Mesenchymal stem cell (in vitro differentiated cells and primary cell): ENCODE results near the gene POLA1.

Experiments used
- DNase-seq: peaks from one replicate; pipeline ENCODE4 v3.0.0-alpha.2; 2013
- H2AFZ ChIP-seq: one replicate; pipeline ENCODE4 v1.6.1; 2013; ENCODE audit warnings: low read depth, mild to moderate bottlenecking, control low read depth, inconsistent platforms, low read length, moderate library complexity
- H2AK5ac ChIP-seq: 2 replicates; pipeline ENCODE4 v1.6.1; 2013; ENCODE audit warnings: low read length, moderate library complexity, mild to moderate bottlenecking, inconsistent platforms; ENCODE audit not compliant: severe bottlenecking
- H2BK120ac ChIP-seq: one replicate; pipeline ENCODE4 v1.6.1; 2013; ENCODE audit warnings: low read depth, mild to moderate bottlenecking, inconsistent platforms, low read length, moderate library complexity
- H2BK12ac ChIP-seq, 2 experiments: one replicate each; pipeline ENCODE4 v1.6.1; 2013; ENCODE audit warnings: inconsistent platforms in 2 of 2, low read length in 2 of 2, mild to moderate bottlenecking in 2 of 2, moderate library complexity in 2 of 2, control low read depth in 1 of 2
- H2BK15ac ChIP-seq: one replicate; pipeline ENCODE4 v1.6.1; 2013; ENCODE audit warnings: mild to moderate bottlenecking, low read depth, inconsistent platforms; ENCODE audit not compliant: poor library complexity, severe bottlenecking
- H2BK5ac ChIP-seq: 2 replicates; pipeline ENCODE4 v1.6.1; 2013; ENCODE audit warnings: low read depth, mild to moderate bottlenecking, low read length, control low read depth, inconsistent platforms; ENCODE audit not compliant: poor library complexity, severe bottlenecking
- H3K14ac ChIP-seq, 2 experiments: one replicate each; pipeline ENCODE4 v1.6.1; 2013; ENCODE audit warnings: inconsistent platforms in 2 of 2, low read length in 2 of 2, control low read depth in 1 of 2, mild to moderate bottlenecking in 1 of 2, moderate library complexity in 1 of 2
- H3K18ac ChIP-seq, 2 experiments: one replicate each; pipeline ENCODE4 v1.6.1; 2013; ENCODE audit warnings: inconsistent platforms in 2 of 2, low read length in 2 of 2, control low read depth in 1 of 2, low read depth in 1 of 2, mild to moderate bottlenecking in 1 of 2
- H3K23ac ChIP-seq, 2 experiments: one replicate each; pipeline ENCODE4 v1.6.1; 2013; ENCODE audit warnings: inconsistent platforms in 2 of 2, low read length in 2 of 2, mild to moderate bottlenecking in 2 of 2, moderate library complexity in 2 of 2, control low read depth in 1 of 2
- H3K27ac ChIP-seq: 2 replicates; pipeline ENCODE4 v1.5.1; 2013; ENCODE audit warnings: mild to moderate bottlenecking, moderate library complexity, low read length, control low read depth, inconsistent platforms; ENCODE audit not compliant: poor library complexity, severe bottlenecking
- H3K27me3 ChIP-seq, 2 experiments: 2 replicates each; pipeline versions ENCODE4 v1.6.1 to v1.7.0; 2013; ENCODE audit warnings: low read length in 2 of 2, mild to moderate bottlenecking in 2 of 2, moderate library complexity in 2 of 2, control low read depth in 1 of 2, inconsistent platforms in 1 of 2; ENCODE audit not compliant: control insufficient read depth in 1 of 2, insufficient read depth in 1 of 2
- H3K36me3 ChIP-seq, 2 experiments: 2 replicates each; pipeline versions ENCODE4 v1.6.1 to v1.7.0; 2013; ENCODE audit warnings: low read length in 2 of 2, control low read depth in 1 of 2, inconsistent platforms in 1 of 2, low read depth in 1 of 2, mild to moderate bottlenecking in 1 of 2; ENCODE audit not compliant: insufficient read depth in 2 of 2, control insufficient read depth in 1 of 2
- H3K4ac ChIP-seq, 2 experiments: one replicate each; pipeline ENCODE4 v1.6.1; 2013; ENCODE audit warnings: inconsistent platforms in 2 of 2, low read length in 2 of 2, mild to moderate bottlenecking in 2 of 2, moderate library complexity in 2 of 2, control low read depth in 1 of 2, low read depth in 1 of 2
- H3K4me1 ChIP-seq: 2 replicates; pipeline ENCODE4 v1.6.1; 2013; ENCODE audit warnings: low read depth, low read length, control low read depth; ENCODE audit not compliant: control insufficient read depth, insufficient read depth
- H3K4me2 ChIP-seq: 2 replicates; pipeline ENCODE4 v1.6.1; 2013; ENCODE audit warnings: low read length, mild to moderate bottlenecking, inconsistent platforms; ENCODE audit not compliant: poor library complexity, severe bottlenecking
- H3K4me3 ChIP-seq, 2 experiments: 2 replicates each; pipeline versions ENCODE4 v1.5.1 to v1.7.0; 2013; ENCODE audit warnings: low read length in 2 of 2, mild to moderate bottlenecking in 2 of 2, control low read depth in 1 of 2, low read depth in 1 of 2; ENCODE audit not compliant: insufficient read depth in 1 of 2
- H3K79me1 ChIP-seq: replicated peaks from 2 replicates; pipeline ENCODE4 v1.6.1; 2013; ENCODE audit warnings: mild to moderate bottlenecking, control low read depth, low read length, inconsistent platforms; ENCODE audit not compliant: poor library complexity, severe bottlenecking
- H3K9ac ChIP-seq: 2 replicates; pipeline ENCODE4 v1.7.0; 2013; ENCODE audit warnings: mild to moderate bottlenecking, low read length, moderate library complexity
- H3K9me3 ChIP-seq: 2 replicates; pipeline ENCODE4 v1.7.0; 2013; ENCODE audit warnings: mild to moderate bottlenecking, low read length; ENCODE audit not compliant: control insufficient read depth
- H4K8ac ChIP-seq: one replicate; pipeline ENCODE4 v1.6.1; 2013; ENCODE audit warnings: inconsistent platforms, mild to moderate bottlenecking, low read length, moderate library complexity
- H4K91ac ChIP-seq: one replicate; pipeline ENCODE4 v1.6.1; 2013; ENCODE audit warnings: mild to moderate bottlenecking, low read length, inconsistent platforms
- WGBS: methylation state at CpG from one replicate; pipeline ENCODE4 v1.1.7; 2013; ENCODE audit warnings: mixed read lengths; 5-methylcytosine and 5-hydroxymethylcytosine counted together

The POLA1 gene

GRCh38 chrX:24732766-24733500 lies 39.2 kb downstream of the POLA1 start:
- H3K9me3 ChIP-seq, result no peaks in the 10 kb centered on the region
- H4K8ac ChIP-seq, result no peak overlapping the region
- no peak overlapping the region for H2BK5ac ChIP-seq
- H3K14ac ChIP-seq, result no peak overlapping the region
- H2BK12ac ChIP-seq, result no peak overlapping the region
- H3K4me2 ChIP-seq, result no peak overlapping the region
- H4K91ac ChIP-seq, result no peak overlapping the region
- H2AFZ ChIP-seq, result no peak overlapping the region
- DNase-seq, result no peak
- no peak overlapping the region for H3K4ac ChIP-seq
- H3K27me3 ChIP-seq, result no peaks in the 10 kb centered on the region
- no peak overlapping the region for H3K9ac ChIP-seq
- no peak overlapping the region for H2AK5ac ChIP-seq
- H3K4me3 ChIP-seq, result no peak overlapping the region
- H3K79me1 ChIP-seq, result no peaks in the 10 kb centered on the region
- H3K27ac ChIP-seq, result no peak overlapping the region
- no peak overlapping the region for H3K23ac ChIP-seq
- no peak overlapping the region for H3K18ac ChIP-seq
- H2BK120ac ChIP-seq, result no peak overlapping the region
- 98% methylated on average over 5 of the region's 6 CpGs for WGBS
- peaks cover 0 to 3% of the 10 kb centered on the region in 2 experiments for H3K36me3 ChIP-seq
- no peak overlapping the region for H2BK15ac ChIP-seq
- no peaks in the 10 kb centered on the region for H3K4me1 ChIP-seq

- no peak overlapping the region for H2AFZ ChIP-seq
- H3K23ac ChIP-seq, result no peak overlapping the region
- no peak overlapping the region for H2BK15ac ChIP-seq
- no peak overlapping the region for H3K14ac ChIP-seq
- no peak overlapping the region for H4K8ac ChIP-seq
- H2BK12ac ChIP-seq, result no peak overlapping the region
- H2AK5ac ChIP-seq, result no peak overlapping the region
- H3K9me3 ChIP-seq, result no peaks in the 10 kb centered on the region
- no peak overlapping the region for H4K91ac ChIP-seq
- no peak overlapping the region for H2BK5ac ChIP-seq
- no peak overlapping the region for H3K4me2 ChIP-seq
- DNase-seq, result no peak
- H3K9ac ChIP-seq, result no peak overlapping the region
- no peaks in the 10 kb centered on the region for H3K36me3 ChIP-seq
- no peak overlapping the region for H3K4me3 ChIP-seq
- no peak overlapping the region for H3K27ac ChIP-seq
- H3K4me1 ChIP-seq, result no peaks in the 10 kb centered on the region
- H3K27me3 ChIP-seq, result no peaks in the 10 kb centered on the region
- H2BK120ac ChIP-seq, result no peak overlapping the region
- no peak overlapping the region for H3K18ac ChIP-seq
- no peak overlapping the region for H3K4ac ChIP-seq
- no peaks in the 10 kb centered on the region for H3K79me1 ChIP-seq
- WGBS, result 90% methylated on average over 3 of the region's 3 CpGs
Observed at GRCh38 chrX:24741330-24741729, 47.6 kb downstream of the POLA1 start.

GRCh38 chrX:24748196-24748595 lies 54.5 kb downstream of the POLA1 start:
- no peak overlapping the region for H4K8ac ChIP-seq
- no peak overlapping the region for H3K4me3 ChIP-seq
- H3K27me3 ChIP-seq, result no peaks in the 10 kb centered on the region
- H3K4me2 ChIP-seq, result no peak overlapping the region
- no peak overlapping the region for H2BK120ac ChIP-seq
- H3K4me1 ChIP-seq, result no peaks in the 10 kb centered on the region
- no peak overlapping the region for H2AK5ac ChIP-seq
- H2BK15ac ChIP-seq, result no peak overlapping the region
- no peak for DNase-seq
- H2AFZ ChIP-seq, result no peak overlapping the region
- no peak overlapping the region for H4K91ac ChIP-seq
- H2BK12ac ChIP-seq, result no peak overlapping the region
- H3K4ac ChIP-seq, result no peak overlapping the region
- no peak overlapping the region for H3K9ac ChIP-seq
- H3K23ac ChIP-seq, result no peak overlapping the region
- WGBS, result 90% methylated on average over 1 of the region's 3 CpGs
- peaks cover 0 to 4% of the 10 kb centered on the region in 2 experiments for H3K36me3 ChIP-seq
- no peaks in the 10 kb centered on the region for H3K79me1 ChIP-seq
- no peak overlapping the region for H3K18ac ChIP-seq
- H3K27ac ChIP-seq, result no peak overlapping the region
- H3K9me3 ChIP-seq, result no peaks in the 10 kb centered on the region
- H2BK5ac ChIP-seq, result no peak overlapping the region
- no peak overlapping the region for H3K14ac ChIP-seq

GRCh38 chrX:24759786-24760185 lies 66.1 kb downstream of the POLA1 start:
- Histone ChIP-seq H3K23ac (no peak overlapping the region), H3K4me2 (no peak overlapping the region), H2AK5ac (no peak overlapping the region), H3K79me1 (no peaks in the 10 kb centered on the region), H3K4me3 (no peak overlapping the region), H3K9ac (no peak overlapping the region), H3K4me1 (peaks cover 1% of the 10 kb centered on the region), H3K18ac (no peak overlapping the region), H4K91ac (no peak overlapping the region), H3K14ac (no peak overlapping the region), H3K4ac (no peak overlapping the region), H2BK120ac (no peak overlapping the region), H2BK15ac (no peak overlapping the region), H3K36me3 (no peaks in the 10 kb centered on the region), H3K9me3 (no peaks in the 10 kb centered on the region), H2AFZ (no peak overlapping the region), H2BK5ac (no peak overlapping the region), H4K8ac (no peak overlapping the region), H2BK12ac (no peak overlapping the region), H3K27me3 (no peaks in the 10 kb centered on the region), H3K27ac (no peak overlapping the region)
- no CpG with 5 or more reads among the region's 2 CpGs for WGBS
- DNase-seq, result no peak
